ENCODE data around the gene TDRD7.

Gene TDRD7

GRCh38 chr9:97366889-97367288 is 45.0 kb upstream of the TDRD7 start:
- H3K4me3 ChIP-seq (ENCODE audit: low read depth, low read length), result no peak overlapping the region
- no peaks in the 10 kb centered on the region for H3K4me1 ChIP-seq (ENCODE audit: control insufficient read depth, insufficient read depth, low read length)
- POLR2A ChIA-PET, result no interaction called here
- no peak for TF ChIP-seq ZNF585B (tag by site-specific recombination; IDR thresholded peaks at IDR 0.05)
- TF ChIP-seq SP2 (tag by site-specific recombination; IDR thresholded peaks at IDR 0.05), result no peak
- no peak for TF ChIP-seq ZNF645 (tag by site-specific recombination; IDR thresholded peaks at IDR 0.05)
- TF ChIP-seq BCL11B (tag by site-specific recombination; IDR thresholded peaks at IDR 0.05; ENCODE audit: low read depth), result no peak
- TF ChIP-seq ZNF692 (tag by site-specific recombination; IDR thresholded peaks at IDR 0.05), result no peak
- TF ChIP-seq SETDB1 (IDR thresholded peaks at IDR 0.05; ENCODE audit: insufficient read length, low read length), result no peak
- no peak for TF ChIP-seq ZNF530 (tag by site-specific recombination; IDR thresholded peaks at IDR 0.05; ENCODE audit: low read depth)
- no peak for TF ChIP-seq HOXA7 (CRISPR knock-in tag; IDR thresholded peaks at IDR 0.05; ENCODE audit: borderline replicate concordance)
- TF ChIP-seq REST (tag by site-specific recombination; IDR thresholded peaks at IDR 0.05), result no peak
- no peak for TF ChIP-seq ZNF112 (tag by site-specific recombination; IDR thresholded peaks at IDR 0.05)
- no peak for TF ChIP-seq ZNF26 (tag by site-specific recombination; IDR thresholded peaks at IDR 0.05)
- no peak for TF ChIP-seq ZNF777 (tag by site-specific recombination; IDR thresholded peaks at IDR 0.05; ENCODE audit: borderline replicate concordance)
- no peak for TF ChIP-seq AEBP2 (tag by site-specific recombination; IDR thresholded peaks at IDR 0.05; ENCODE audit: borderline replicate concordance)
- no peak for TF ChIP-seq SP3 (tag by site-specific recombination; IDR thresholded peaks at IDR 0.05)
- TF ChIP-seq IKZF3 (tag by site-specific recombination; IDR thresholded peaks at IDR 0.05), result no peak
- no peaks in the 10 kb centered on the region for H3K36me3 ChIP-seq (ENCODE audit: control insufficient read depth in 2 of 2, insufficient read depth in 1 of 2, low read length in 2 of 2)
- H3K27ac ChIP-seq (ENCODE audit: extremely low read depth, low read depth, low read length), result no peak overlapping the region
- no peaks in the 10 kb centered on the region for H3K9me3 ChIP-seq (ENCODE audit: control insufficient read depth, insufficient read depth, low read depth, low read length)
- CTCF ChIA-PET, result no interaction called here

- Histone ChIP-seq H3K4me1 (ENCODE audit: control insufficient read depth, insufficient read depth, low read length) (no peaks in the 10 kb centered on the region), H3K36me3 (ENCODE audit: control insufficient read depth in 2 of 2, insufficient read depth in 1 of 2, low read length in 2 of 2) (no peaks in the 10 kb centered on the region), H3K9me3 (ENCODE audit: control insufficient read depth, insufficient read depth, low read depth, low read length) (no peaks in the 10 kb centered on the region), H3K4me3 (ENCODE audit: low read depth, low read length) (no peak overlapping the region), H3K27ac (ENCODE audit: extremely low read depth, low read depth, low read length) (no peak overlapping the region)
- ChIA-PET POLR2A (no interaction called here), CTCF (interaction anchor here (0.6 to 1.7 kb wide), 2 partner anchors 19 to 386 kb away, joined by 3 to 6 read pairs; no protein-coding TSS in a partner anchor)
- no peak for TF ChIP-seq ZXDB (tag by site-specific recombination; IDR thresholded peaks at IDR 0.05)
- TF ChIP-seq ZNF37A (tag by site-specific recombination; IDR thresholded peaks at IDR 0.05), result no peak
Observed at GRCh38 chr9:97367729-97368128, 44.2 kb upstream of the TDRD7 start.

All from HEK293 (cell line).